Measurements from ENCODE around the gene XRCC5. TPM values are rescaled to one million over a fixed set of nuclear protein-coding genes. Genes with fewer than 3 reads are reported as not detected.

Gene XRCC5
- total RNA-seq, 1 experiment from 2014 or later = 534 TPM

GRCh38 chr2:216074380-216074779 lies 34.8 kb upstream of the XRCC5 start:
- intact Hi-C loops (cut with micrococcal nuclease; ENCODE audit: unreplicated experiment) = no loop called here
- ChIA-PET POLR2A (ENCODE audit: low non-redundant PET) (no interaction called here), CTCF (no interaction called here)
- Histone ChIP-seq H3K4me1 (ENCODE audit: insufficient read depth, low read length, poor library complexity, severe bottlenecking) (no peaks in the 10 kb centered on the region), H3K36me3 (ENCODE audit: insufficient read depth, low read length, poor library complexity, severe bottlenecking) (no peaks in the 10 kb centered on the region), H3K4me3 (ENCODE audit: low read depth, low read length, poor library complexity, severe bottlenecking) (no peak overlapping the region), H3K9me3 (ENCODE audit: low read depth, low read length, poor library complexity, severe bottlenecking) (no peaks in the 10 kb centered on the region), H3K27ac (ENCODE audit: low read depth, low read length, poor library complexity, severe bottlenecking) (peak overlapping the region; percentile 58), H3K27me3 (replicated peaks; ENCODE audit: insufficient read depth, low read depth, low read length, poor library complexity) (no peaks in the 10 kb centered on the region)
- BruUV-seq (replicated peaks) = no TSS peak
- DNase-seq (ENCODE audit: low spot score) = peak; percentile 58
- no peak for TF ChIP-seq CTCF (conservative IDR thresholded peaks at IDR 0.05; ENCODE audit: low read depth, low read length)
- no peak for TF ChIP-seq EZH2 (IDR thresholded peaks at IDR 0.05; ENCODE audit: borderline replicate concordance, low read depth, low read length, poor library complexity, severe bottlenecking)

DNA sequence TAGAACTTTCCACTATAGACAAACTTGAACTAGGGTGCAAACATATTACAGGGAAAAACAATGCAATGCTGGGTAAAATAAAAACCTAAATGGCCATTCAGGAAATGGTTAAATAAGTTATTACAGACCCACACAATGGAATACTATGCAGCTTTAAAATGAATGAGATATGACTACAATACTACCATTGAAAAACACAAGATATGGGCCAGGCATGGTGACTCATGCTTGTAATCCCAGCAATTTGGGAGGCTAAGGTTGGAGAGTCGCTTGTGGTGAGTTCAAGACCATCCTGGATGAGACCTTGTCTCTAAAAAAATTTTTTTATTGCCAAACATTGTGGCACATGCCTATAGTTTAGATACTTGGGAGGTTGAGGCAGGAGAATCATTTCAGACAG lies 34.4 kb upstream of the XRCC5 start:
- intact Hi-C loops (cut with micrococcal nuclease; ENCODE audit: unreplicated experiment) = no loop called here
- ChIA-PET POLR2A (ENCODE audit: low non-redundant PET) (no interaction called here), CTCF (no interaction called here)
- H3K4me1 ChIP-seq (ENCODE audit: insufficient read depth, low read length, poor library complexity, severe bottlenecking) = no peaks in the 10 kb centered on the region
- H3K9me3 ChIP-seq (ENCODE audit: low read depth, low read length, poor library complexity, severe bottlenecking) = no peaks in the 10 kb centered on the region
- no peak for TF ChIP-seq CTCF (conservative IDR thresholded peaks at IDR 0.05; ENCODE audit: low read depth, low read length)
- TF ChIP-seq EZH2 (IDR thresholded peaks at IDR 0.05; ENCODE audit: borderline replicate concordance, low read depth, low read length, poor library complexity, severe bottlenecking) = no peak
- H3K27me3 ChIP-seq (replicated peaks; ENCODE audit: insufficient read depth, low read depth, low read length, poor library complexity) = no peaks in the 10 kb centered on the region
- no peaks in the 10 kb centered on the region for H3K36me3 ChIP-seq (ENCODE audit: insufficient read depth, low read length, poor library complexity, severe bottlenecking)
- H3K4me3 ChIP-seq (ENCODE audit: low read depth, low read length, poor library complexity, severe bottlenecking) = no peak overlapping the region
- peak overlapping the region; percentile 38 for H3K27ac ChIP-seq (ENCODE audit: low read depth, low read length, poor library complexity, severe bottlenecking)
- peak; percentile 64 for DNase-seq (ENCODE audit: low spot score)
- no TSS peak for BruUV-seq (replicated peaks)

DNA sequence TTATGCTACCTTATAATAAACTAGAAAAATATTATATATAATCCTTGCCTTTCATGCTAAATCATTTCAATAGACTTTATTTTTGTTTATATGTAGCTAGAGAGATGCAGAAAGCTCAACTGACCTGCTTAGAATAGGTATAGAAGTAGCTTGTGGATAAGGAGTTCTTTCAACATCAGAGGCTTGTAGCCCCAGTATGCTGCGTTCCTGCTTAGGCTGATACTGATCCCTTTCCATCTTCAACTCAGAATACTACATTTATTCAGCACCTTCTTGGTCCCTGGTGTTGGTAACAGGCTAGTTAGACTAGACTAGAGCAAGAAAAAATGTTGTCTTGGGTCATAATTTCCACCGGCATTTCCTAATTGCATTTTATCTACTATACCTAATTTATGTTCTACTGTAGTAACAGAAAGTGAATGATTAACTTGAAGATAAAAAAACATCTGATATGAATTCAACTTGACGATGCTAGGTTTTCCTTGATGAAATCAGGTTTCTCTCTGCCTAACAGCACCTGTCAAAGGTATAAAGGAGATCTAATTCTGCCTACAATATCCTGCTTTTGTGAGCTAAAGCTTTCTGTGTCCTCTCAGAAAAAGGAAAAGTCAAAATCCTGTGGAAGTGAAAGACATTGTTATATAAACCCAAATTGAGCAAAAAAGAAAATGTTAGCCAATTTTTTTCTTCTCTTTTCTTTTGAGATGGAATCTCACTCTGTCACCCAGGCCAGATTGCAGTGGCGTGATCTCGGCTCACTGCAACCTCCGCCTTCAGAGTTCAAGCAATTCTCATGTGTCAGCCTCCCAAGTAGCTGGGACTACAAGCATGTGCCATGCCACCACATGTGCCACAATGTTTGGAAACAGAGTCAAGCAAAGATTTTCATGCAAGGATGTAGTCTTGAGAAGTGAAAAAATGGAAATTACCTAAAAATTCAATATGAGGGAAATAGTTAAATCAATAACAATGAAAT lies 33.4 kb upstream of the XRCC5 start:
- Histone ChIP-seq H3K36me3 (ENCODE audit: insufficient read depth, low read length, poor library complexity, severe bottlenecking) (no peaks in the 10 kb centered on the region), H3K27ac (ENCODE audit: low read depth, low read length, poor library complexity, severe bottlenecking) (peak overlapping the region; percentile 7), H3K4me1 (ENCODE audit: insufficient read depth, low read length, poor library complexity, severe bottlenecking) (peaks cover 4% of the 10 kb centered on the region), H3K4me3 (ENCODE audit: low read depth, low read length, poor library complexity, severe bottlenecking) (no peak overlapping the region), H3K27me3 (replicated peaks; ENCODE audit: insufficient read depth, low read depth, low read length, poor library complexity) (no peaks in the 10 kb centered on the region), H3K9me3 (ENCODE audit: low read depth, low read length, poor library complexity, severe bottlenecking) (no peaks in the 10 kb centered on the region)
- intact Hi-C loops (cut with micrococcal nuclease; ENCODE audit: unreplicated experiment) = no loop called here
- TF ChIP-seq CTCF (conservative IDR thresholded peaks at IDR 0.05; ENCODE audit: low read depth, low read length) (no peak), EZH2 (IDR thresholded peaks at IDR 0.05; ENCODE audit: borderline replicate concordance, low read depth, low read length, poor library complexity, severe bottlenecking) (no peak)
- DNase-seq (ENCODE audit: low spot score) = no peak
- no TSS peak for BruUV-seq (replicated peaks)
- ChIA-PET CTCF (no interaction called here), POLR2A (ENCODE audit: low non-redundant PET) (no interaction called here)
